Progenitor cell of endocrine pancreas (in vitro differentiated cells): ENCODE measurements around the gene TOLLIP. TPM values are rescaled to one million over a fixed set of nuclear protein-coding genes. Genes with fewer than 3 reads are reported as not detected.
A peak's percentile ranks its signal among the peaks of the same experiment; 100 is the strongest.

Experiments
- DNase-seq: peaks from one replicate; pipeline ENCODE4 v3.0.0; 2021; ENCODE audit warnings: low spot score; ENCODE audit not compliant: unreplicated experiment
- H3K27ac Mint-ChIP-seq: 2 replicates; pipeline ENCODE4 v1.8.0; 2021; ENCODE audit warnings: mild to moderate bottlenecking, moderate library complexity, mixed read lengths
- H3K27me3 Mint-ChIP-seq: 2 replicates; pipeline ENCODE4 v1.8.0; 2021; ENCODE audit warnings: mixed read lengths
- H3K36me3 Mint-ChIP-seq: 2 replicates; pipeline ENCODE4 v1.8.0; 2022; ENCODE audit warnings: mixed read lengths; ENCODE audit not compliant: insufficient read depth
- H3K4me1 Mint-ChIP-seq: 2 replicates; pipeline ENCODE4 v1.8.0; 2021; ENCODE audit warnings: low read depth, mixed read lengths
- H3K4me3 Mint-ChIP-seq: 2 replicates; pipeline ENCODE4 v1.8.0; 2021; ENCODE audit warnings: low read depth, mild to moderate bottlenecking, moderate library complexity, mixed read lengths
- H3K9me3 Mint-ChIP-seq: 2 replicates; pipeline ENCODE4 v1.8.0; 2021; ENCODE audit warnings: low read depth, mixed read lengths
- total RNA-seq: library from RNA; stranded (reverse); gene quantifications from 2 replicates; pipeline ENCODE4 v1.2.1, GENCODE V29; 2021
- TF ChIP-seq, protein P1 (sequence below): fragments of 200-600 bp; sonication (generic); IDR thresholded peaks from one replicate; pipeline ENCODE4 v1.5.0; 2021; ENCODE audit warnings: antibody characterized with exemption, mild to moderate bottlenecking; ENCODE audit not compliant: unreplicated experiment

The TOLLIP gene
- total RNA-seq, 1 donor from 2014 or later: 44.4 TPM

- Mint-ChIP-seq H3K4me3 (no peak overlapping the region), H3K27ac (no peak overlapping the region), H3K27me3 (peaks cover 3% of the 10 kb centered on the region), H3K4me1 (no peaks in the 10 kb centered on the region), H3K9me3 (no peaks in the 10 kb centered on the region), H3K36me3 (no peaks in the 10 kb centered on the region)
- TF ChIP-seq, protein P1, sequence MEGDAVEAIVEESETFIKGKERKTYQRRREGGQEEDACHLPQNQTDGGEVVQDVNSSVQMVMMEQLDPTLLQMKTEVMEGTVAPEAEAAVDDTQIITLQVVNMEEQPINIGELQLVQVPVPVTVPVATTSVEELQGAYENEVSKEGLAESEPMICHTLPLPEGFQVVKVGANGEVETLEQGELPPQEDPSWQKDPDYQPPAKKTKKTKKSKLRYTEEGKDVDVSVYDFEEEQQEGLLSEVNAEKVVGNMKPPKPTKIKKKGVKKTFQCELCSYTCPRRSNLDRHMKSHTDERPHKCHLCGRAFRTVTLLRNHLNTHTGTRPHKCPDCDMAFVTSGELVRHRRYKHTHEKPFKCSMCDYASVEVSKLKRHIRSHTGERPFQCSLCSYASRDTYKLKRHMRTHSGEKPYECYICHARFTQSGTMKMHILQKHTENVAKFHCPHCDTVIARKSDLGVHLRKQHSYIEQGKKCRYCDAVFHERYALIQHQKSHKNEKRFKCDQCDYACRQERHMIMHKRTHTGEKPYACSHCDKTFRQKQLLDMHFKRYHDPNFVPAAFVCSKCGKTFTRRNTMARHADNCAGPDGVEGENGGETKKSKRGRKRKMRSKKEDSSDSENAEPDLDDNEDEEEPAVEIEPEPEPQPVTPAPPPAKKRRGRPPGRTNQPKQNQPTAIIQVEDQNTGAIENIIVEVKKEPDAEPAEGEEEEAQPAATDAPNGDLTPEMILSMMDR: no peak
- DNase-seq: no peak
Measured at GRCh38 chr11:1232883-1233321, 76.5 kb downstream of the TOLLIP start.

- TF ChIP-seq, protein P1: no peak
- Mint-ChIP-seq H3K9me3 (no peaks in the 10 kb centered on the region), H3K36me3 (no peaks in the 10 kb centered on the region), H3K4me1 (no peaks in the 10 kb centered on the region), H3K27ac (no peak overlapping the region), H3K4me3 (no peak overlapping the region), H3K27me3 (no peaks in the 10 kb centered on the region)
- DNase-seq: no peak
Measured at GRCh38 chr11:1232021-1232882, 77.2 kb downstream of the TOLLIP start.

GRCh38 chr11:1231396-1232020, 77.9 kb downstream of the TOLLIP start:
- no peaks in the 10 kb centered on the region for H3K36me3 Mint-ChIP-seq
- no peaks in the 10 kb centered on the region for H3K9me3 Mint-ChIP-seq
- TF ChIP-seq, protein P1: no peak
- H3K27me3 Mint-ChIP-seq: no peaks in the 10 kb centered on the region
- no peaks in the 10 kb centered on the region for H3K4me1 Mint-ChIP-seq
- no peak overlapping the region for H3K4me3 Mint-ChIP-seq
- H3K27ac Mint-ChIP-seq: no peak overlapping the region
- no peak for DNase-seq

DNA sequence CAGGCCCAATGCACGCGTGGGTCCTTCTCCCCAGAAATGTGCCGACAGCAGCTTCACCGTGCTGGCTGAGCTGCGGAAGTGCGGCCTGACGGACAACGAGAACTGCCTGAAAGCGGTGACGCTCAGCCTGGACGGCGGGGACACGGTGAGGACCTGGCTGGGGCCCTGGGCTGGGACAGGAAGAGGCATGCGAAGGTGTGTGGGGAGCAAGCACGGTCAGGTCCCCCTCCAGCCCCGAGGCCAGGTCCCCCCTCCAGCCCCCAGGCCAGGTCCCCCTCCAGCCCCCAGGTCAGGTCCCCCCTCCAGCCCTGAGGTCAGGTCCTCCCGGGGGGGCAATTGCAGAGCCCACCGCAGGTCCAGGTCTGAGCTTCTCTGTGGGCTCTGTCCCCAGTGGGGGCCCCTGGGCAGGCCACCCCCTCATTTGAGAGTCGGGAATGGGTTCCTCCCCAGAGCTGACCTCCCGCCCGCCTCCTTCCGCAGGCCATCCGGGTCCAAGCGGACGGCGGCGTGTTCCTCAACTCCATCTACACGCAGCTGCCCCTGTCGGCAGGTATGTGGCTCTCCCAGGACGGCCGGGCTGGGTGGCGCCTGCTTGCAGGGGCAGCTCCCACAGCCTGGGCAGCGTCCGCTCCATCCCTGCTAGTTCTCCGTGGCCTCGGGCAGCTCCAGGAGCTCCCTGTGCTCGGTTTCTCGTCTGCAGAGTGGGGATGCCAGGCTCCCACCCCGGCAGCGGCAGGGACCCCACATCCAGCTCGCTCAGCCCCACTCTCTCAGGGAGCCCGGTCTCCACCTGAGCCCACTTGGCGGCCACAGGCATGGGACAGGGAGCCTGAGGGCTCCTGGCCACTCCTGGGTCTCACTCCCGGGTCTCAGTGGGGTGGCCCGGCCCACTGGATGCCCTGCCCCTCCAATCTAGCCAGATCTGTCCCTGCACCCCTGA, 78.7 kb downstream of the TOLLIP start:
- H3K36me3 Mint-ChIP-seq: no peaks in the 10 kb centered on the region
- no peak overlapping the region for H3K4me3 Mint-ChIP-seq
- no peak for DNase-seq
- H3K9me3 Mint-ChIP-seq: no peaks in the 10 kb centered on the region
- TF ChIP-seq, protein P1: no peak
- no peak overlapping the region for H3K27ac Mint-ChIP-seq
- no peaks in the 10 kb centered on the region for H3K4me1 Mint-ChIP-seq
- no peaks in the 10 kb centered on the region for H3K27me3 Mint-ChIP-seq

GRCh38 chr11:1230121-1230455, 79.3 kb downstream of the TOLLIP start:
- Mint-ChIP-seq H3K9me3 (no peaks in the 10 kb centered on the region), H3K27ac (peak overlapping the region; percentile 56), H3K4me3 (no peak overlapping the region), H3K4me1 (no peaks in the 10 kb centered on the region), H3K36me3 (no peaks in the 10 kb centered on the region), H3K27me3 (no peaks in the 10 kb centered on the region)
- TF ChIP-seq, protein P1: no peak
- no peak for DNase-seq
